ENCODE measurements around the gene CEMIP.

GRCh38 chr15:80850941-80851451, 71.8 kb downstream of the CEMIP start:
- TF ChIP-seq CTCF (IDR thresholded peaks at IDR 0.05) (no peak), POLR2A (IDR thresholded peaks at IDR 0.05) (no peak)
